Superior temporal gyrus (tissue), 1 donor: ENCODE results near the gene SPSB1.
"Not testable (repeated sequence)": the region's sequence is repeated elsewhere in the genome, so short reads cannot be mapped to it uniquely, and the experiment has no call there.

Source experiments
- DNase-seq: peaks from one replicate; pipeline ENCODE4 v3.0.0-alpha.2; 2016; ENCODE audit errors: extremely low spot score

The SPSB1 gene

GRCh38 chr1:9299571-9300541 lies 7.2 kb downstream of the SPSB1 start:
- DNase-seq: not testable (repeated sequence)

GRCh38 chr1:9300573-9300972 lies 7.9 kb downstream of the SPSB1 start:
- no peak for DNase-seq

GRCh38 chr1:9302745-9303524 lies 10.2 kb downstream of the SPSB1 start:
- DNase-seq: no peak

- no peak for DNase-seq
Observed at GRCh38 chr1:9303916-9304315, 11.2 kb downstream of the SPSB1 start.

GRCh38 chr1:9305216-9305615 lies 12.5 kb downstream of the SPSB1 start:
- DNase-seq: no peak

- DNase-seq: no peak
Observed at GRCh38 chr1:9306006-9306405, 13.3 kb downstream of the SPSB1 start.

GRCh38 chr1:9307303-9307702 lies 14.6 kb downstream of the SPSB1 start:
- no peak for DNase-seq

GRCh38 chr1:9308236-9308785 lies 15.6 kb downstream of the SPSB1 start:
- no peak for DNase-seq

GRCh38 chr1:9309080-9309479 lies 16.4 kb downstream of the SPSB1 start:
- no peak for DNase-seq

GRCh38 chr1:9309991-9310390 lies 17.3 kb downstream of the SPSB1 start:
- no peak for DNase-seq

GRCh38 chr1:9311029-9311428 lies 18.3 kb downstream of the SPSB1 start:
- no peak for DNase-seq

GRCh38 chr1:9311479-9311878 lies 18.8 kb downstream of the SPSB1 start:
- DNase-seq: no peak

GRCh38 chr1:9312168-9312720 lies 19.6 kb downstream of the SPSB1 start:
- DNase-seq: no peak

- no peak for DNase-seq
Observed at GRCh38 chr1:9313576-9313975, 20.9 kb downstream of the SPSB1 start.

- no peak for DNase-seq
Observed at GRCh38 chr1:9314111-9314510, 21.4 kb downstream of the SPSB1 start.

- no peak for DNase-seq
Observed at GRCh38 chr1:9314711-9315379, 22.2 kb downstream of the SPSB1 start.

- DNase-seq: no peak
Observed at GRCh38 chr1:9315411-9316079, 22.9 kb downstream of the SPSB1 start.

GRCh38 chr1:9316080-9316444 lies 23.4 kb downstream of the SPSB1 start:
- no peak for DNase-seq

- DNase-seq: no peak
Observed at GRCh38 chr1:9316512-9316911, 23.8 kb downstream of the SPSB1 start.

- no peak for DNase-seq
Observed at GRCh38 chr1:9317072-9317471, 24.4 kb downstream of the SPSB1 start.
